NCI-H1694 (cell line): ENCODE measurements around the gene FAM83D.
"Not testable (repeated sequence)": the region's sequence is repeated elsewhere in the genome, so short reads cannot be mapped to it uniquely, and the experiment has no call there.

Experiments used
- DNase-seq: peaks from one replicate; lab custom pipeline; 2025; lab: John Stamatoyannopoulos, UW

Gene FAM83D

GRCh38 chr20:38934530-38934929 is 8.3 kb downstream of the FAM83D start:
- DNase-seq = no peak

- DNase-seq = no peak
Observed at GRCh38 chr20:38935285-38935684, 9.1 kb downstream of the FAM83D start.

DNA sequence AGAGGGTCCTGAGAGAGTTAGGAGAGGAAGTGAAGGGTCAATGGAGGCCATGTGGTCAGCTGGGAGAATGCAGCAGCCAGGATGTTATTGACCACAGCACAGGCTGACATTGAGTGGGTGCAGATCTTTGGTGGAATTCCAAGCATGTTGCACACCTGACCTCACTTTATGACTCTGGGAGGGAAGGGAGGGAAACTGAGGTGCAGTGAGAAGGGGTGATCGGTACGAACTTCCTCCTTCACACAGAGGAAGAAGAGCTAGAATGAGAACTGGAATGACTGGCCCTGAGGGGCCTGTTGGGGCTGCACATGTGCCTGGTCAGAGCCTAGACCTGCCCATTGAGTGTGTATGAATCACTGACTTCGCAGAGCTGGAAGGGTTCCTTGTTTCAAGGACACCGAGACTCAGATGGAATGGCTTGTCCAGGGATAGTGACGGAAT is 9.8 kb downstream of the FAM83D start:
- DNase-seq = no peak

- DNase-seq = no peak
Observed at GRCh38 chr20:38937000-38937399, 10.8 kb downstream of the FAM83D start.

GRCh38 chr20:38937978-38938473 is 11.8 kb downstream of the FAM83D start:
- DNase-seq = no peak

DNA sequence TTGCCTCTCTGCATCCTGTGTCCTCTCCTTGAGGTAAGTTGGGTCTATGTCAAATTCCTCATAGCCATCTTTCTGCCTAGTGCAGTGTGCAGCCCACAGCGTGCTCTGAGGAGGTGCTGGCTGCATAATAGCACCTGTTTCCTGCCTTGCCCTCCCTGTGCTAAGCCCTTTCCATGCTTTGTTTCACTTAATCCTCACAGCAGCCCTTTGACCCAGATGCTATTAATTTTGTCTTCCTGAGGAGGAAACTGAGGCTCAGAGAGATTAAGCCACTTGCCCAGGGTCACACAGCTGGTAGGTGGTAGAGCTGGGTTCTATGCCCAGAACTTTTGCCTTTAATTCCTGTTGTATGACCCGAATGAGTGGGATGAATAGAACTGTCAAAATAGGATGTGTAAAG is 13.5 kb downstream of the FAM83D start:
- no peak for DNase-seq

DNA sequence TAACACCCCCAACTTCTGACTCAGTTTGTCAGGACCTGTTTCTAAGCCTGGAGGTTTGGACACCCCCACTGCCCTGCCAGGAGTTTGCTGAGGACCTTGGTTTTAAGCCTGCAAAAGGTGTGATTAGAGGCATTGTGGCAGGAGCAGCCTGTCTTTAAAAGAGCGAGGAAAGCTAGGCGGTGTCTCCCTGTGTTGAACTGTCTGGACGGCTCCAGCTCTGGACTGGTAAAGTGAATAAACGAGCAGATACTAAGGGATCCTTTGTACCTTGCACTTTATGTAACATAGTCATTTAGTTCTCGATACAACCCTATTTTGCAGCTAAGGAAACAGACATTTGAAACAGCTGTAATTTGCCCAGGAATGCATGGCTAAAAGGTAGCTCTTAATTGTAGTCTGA is 14.4 kb downstream of the FAM83D start:
- no peak for DNase-seq

- no peak for DNase-seq
Observed at GRCh38 chr20:38941726-38942389, 15.6 kb downstream of the FAM83D start.

DNA sequence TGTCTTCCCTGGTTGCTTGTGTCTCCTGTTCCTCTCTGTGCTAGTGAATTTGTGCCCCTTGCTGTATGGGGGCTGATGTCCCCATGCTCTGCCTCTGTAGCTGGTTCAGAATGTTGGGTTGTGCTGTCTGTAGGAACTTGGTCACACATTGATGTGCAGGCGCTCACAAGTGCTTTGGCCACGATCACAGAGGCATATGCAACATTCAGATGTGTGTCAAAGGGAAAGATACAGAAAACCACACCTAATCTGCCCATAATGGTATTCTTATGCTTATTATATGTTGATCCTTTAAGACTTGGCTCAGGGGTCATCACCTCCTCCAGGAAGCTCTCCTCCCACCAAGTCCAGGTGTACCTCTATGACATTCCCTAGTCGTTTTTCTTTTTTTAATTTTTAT is 18.8 kb downstream of the FAM83D start:
- no peak for DNase-seq

GRCh38 chr20:38946836-38947235 is 20.6 kb downstream of the FAM83D start:
- DNase-seq = no peak

DNA sequence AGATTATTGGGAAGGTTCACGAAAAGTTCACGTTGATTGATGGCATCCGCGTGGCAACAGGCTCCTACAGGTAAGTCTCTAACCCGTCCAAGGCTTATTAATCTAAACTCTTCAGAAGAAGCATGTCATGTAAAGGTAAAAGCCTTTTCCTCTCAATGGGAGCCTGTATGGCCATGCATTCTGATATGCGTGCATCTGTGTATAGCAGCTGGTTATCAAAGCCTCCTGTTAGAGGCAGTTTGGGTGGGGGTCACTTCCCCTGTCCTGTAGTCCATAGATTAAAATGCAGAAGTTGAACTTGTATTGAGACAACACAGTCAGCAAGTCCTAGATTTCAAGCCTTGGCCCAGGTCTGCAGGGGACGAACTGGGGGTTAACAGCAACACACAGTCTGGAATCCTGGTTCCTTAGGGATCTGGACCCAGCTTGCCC is 21.7 kb downstream of the FAM83D start:
- no peak for DNase-seq

DNA sequence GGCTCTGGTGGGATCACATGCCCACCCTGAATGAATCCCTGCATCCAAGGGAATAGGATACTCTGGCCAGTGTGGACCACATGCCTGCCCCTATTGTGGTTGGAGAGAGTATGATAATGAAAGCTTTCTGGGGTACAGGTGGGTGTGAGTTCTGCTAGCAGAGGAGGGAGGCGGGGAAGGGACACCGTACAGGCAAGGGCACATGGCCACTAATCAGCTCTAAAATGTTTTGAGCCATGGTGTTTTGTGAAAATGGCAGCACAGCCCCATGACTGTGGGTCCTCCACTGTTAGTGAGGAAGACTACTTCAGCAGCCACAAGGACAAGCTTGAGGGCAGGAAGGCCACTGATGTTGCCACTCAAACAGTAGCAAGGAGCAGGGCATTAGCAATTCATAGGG is 24.0 kb downstream of the FAM83D start:
- DNase-seq = no peak

DNA sequence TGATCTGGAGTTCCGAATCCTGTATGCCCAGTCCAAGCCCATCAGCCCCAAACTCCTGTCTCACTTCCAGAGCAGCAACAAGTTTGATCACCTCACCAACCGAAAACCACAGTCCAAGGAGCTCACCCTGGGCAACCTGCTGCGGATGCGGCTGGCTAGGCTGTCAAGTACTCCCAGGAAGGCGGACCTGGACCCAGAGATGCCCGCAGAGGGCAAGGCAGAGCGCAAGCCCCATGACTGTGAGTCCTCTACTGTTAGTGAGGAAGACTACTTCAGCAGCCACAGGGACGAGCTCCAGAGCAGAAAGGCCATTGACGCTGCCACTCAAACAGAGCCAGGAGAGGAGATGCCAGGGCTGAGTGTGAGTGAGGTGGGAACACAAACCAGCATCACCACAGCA is 25.4 kb downstream of the FAM83D start:
- DNase-seq = no peak

GRCh38 chr20:38952153-38952552 is 25.9 kb downstream of the FAM83D start:
- DNase-seq = no peak

DNA sequence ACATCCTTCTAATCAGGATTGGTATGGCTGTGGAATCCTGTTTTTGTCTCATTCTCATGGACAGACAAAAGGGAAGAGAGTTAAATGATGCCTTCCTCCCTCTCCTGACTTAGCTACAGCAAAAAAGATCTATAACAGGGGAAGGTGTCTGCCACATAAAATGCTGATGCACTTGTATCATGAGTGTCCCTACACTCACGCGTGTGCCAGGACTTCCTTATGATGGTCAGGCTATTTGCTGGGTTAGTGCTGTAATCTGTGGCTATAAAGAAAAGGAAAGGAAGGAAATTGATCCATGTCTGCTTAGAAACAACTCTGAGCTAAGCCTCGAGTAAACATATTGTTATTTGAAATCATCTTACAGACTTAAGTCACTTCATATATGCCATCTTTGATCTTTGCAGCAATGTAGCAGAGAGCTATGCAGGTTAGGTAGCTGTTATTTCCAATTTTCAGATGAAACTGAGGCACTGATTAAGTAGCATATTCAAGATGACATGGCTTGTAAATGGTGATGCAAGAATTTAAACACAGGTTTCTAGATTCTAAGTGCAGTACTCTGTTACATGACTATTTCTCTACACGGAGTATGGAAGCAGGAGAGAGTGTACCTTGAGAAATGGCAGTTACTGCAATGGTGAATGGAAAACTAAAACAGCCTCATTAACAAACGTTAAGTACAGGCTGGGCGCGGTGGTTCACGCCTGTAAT is 27.6 kb downstream of the FAM83D start:
- no peak for DNase-seq

DNA sequence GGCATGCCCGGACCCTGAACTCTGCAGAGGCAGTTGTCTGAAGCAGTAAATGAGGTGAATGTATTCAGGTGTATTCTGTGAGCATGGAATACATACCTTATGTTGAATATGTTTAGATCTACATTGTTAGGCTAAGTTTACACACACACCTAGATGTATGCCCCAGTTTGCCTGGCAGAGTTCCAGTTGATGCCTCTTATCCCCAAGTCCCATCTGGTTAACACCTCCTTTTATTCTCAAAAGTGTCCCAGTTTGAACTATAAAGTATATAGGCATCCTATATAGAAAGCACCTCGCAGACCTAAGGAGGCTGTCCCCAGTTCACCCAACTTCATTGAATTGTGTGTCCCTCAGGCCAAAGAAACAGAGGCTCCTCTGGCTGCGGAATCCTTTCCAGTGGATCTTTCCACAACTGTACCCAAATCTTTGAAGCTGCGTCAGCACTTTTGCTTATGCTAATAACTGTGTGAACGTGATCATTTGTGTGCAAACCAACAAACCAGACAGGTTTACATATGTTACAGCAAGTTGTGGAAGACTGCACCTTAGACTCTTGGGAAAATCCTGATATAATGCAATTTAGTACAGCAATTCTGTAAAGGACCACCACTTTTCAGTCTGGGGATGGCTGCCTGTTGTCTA is 31.1 kb downstream of the FAM83D start:
- no peak for DNase-seq

GRCh38 chr20:38957915-38958485 is 31.8 kb downstream of the FAM83D start:
- no peak for DNase-seq

GRCh38 chr20:38960187-38960687 is 34.0 kb downstream of the FAM83D start:
- DNase-seq = not testable (repeated sequence)

GRCh38 chr20:38961530-38962043 is 35.4 kb downstream of the FAM83D start:
- DNase-seq = no peak

DNA sequence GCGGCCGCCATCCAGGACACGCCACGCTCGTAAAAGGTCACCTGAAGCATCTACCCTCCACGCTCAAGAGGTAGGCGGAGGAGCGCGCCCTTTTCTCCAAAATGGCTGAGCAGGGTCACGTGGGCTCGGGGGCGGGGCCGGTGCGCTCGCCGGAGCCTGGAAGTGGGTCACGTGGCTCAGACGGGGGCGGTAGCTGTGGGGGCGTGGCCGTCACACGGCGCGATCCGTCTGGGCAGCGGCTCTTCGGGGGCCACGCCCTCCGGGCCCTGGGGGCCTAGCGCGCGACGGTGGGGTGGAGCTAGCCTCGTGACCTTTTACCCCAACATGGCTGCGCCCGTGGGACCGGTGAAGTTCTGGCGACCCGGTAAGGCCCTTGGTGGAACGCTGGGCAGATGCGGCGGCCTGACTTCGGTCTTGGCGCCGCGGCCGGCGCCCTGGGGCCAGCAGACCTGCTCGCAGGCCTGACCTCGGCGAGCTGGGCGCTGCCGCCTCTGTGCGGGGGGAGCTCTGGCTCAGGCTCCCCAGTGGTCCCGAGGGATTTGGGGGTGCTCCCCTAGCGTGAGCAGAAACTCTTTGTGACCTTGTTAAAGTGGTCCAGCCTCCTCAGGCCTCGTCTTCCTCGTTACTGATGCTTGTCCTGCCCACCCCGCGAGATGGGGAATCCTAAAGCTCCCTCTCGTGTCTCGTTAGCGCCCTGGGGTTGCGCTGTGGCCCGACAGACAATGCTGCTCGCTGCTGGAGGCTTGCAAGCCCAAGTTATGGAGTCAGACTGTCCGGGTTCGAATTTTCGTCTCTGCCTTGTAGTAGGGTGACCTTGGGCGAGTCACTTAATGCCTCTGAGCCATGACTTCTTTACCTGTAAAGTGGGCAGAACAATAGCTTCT is 36.1 kb downstream of the FAM83D start, which contains the start of gene DHX35:
Gene DHX35 (plus strand): TSS at position 301 of the 884 bp plus-strand sequence. CDS start 24 bp downstream, at position 325.
- DNase-seq = peak; percentile 87

DNA sequence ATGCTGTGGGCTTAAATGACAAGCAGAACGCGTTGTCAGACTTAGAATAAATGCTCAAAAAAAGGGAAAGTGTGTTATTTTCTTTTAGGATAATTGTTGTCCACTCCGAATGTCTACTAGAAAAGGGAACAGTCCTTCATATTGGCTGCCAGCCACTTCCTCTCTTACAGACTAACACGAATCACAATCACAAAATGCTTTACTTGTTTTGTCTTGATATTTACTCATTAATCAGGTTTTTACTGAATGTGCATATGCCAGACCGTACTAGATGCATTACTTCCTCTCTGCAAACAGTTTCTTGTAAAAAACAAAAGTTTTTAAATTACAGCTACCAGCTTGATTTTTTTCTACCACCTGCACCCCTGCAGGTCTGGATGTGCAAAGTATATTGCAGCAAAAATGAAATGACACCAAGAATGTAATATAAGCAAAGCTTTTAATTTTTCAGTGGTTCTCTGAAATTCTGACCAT is 36.7 kb downstream of the FAM83D start:
- no peak for DNase-seq
